HG02981 (cell line): ENCODE results near the gene PSKH1.
A peak's percentile ranks its signal among the peaks of the same experiment; 100 is the strongest.
"Not testable (repeated sequence)": the region's sequence is repeated elsewhere in the genome, so short reads cannot be mapped to it uniquely, and the experiment has no call there.

Experiments
- ATAC-seq: cut with Tn5 transposase; IDR thresholded peaks from one replicate; pipeline ENCODE4 v1.9.1; 2021; ENCODE audit warnings: mild to moderate bottlenecking, moderate library complexity; ENCODE audit not compliant: unreplicated experiment

Gene PSKH1

DNA sequence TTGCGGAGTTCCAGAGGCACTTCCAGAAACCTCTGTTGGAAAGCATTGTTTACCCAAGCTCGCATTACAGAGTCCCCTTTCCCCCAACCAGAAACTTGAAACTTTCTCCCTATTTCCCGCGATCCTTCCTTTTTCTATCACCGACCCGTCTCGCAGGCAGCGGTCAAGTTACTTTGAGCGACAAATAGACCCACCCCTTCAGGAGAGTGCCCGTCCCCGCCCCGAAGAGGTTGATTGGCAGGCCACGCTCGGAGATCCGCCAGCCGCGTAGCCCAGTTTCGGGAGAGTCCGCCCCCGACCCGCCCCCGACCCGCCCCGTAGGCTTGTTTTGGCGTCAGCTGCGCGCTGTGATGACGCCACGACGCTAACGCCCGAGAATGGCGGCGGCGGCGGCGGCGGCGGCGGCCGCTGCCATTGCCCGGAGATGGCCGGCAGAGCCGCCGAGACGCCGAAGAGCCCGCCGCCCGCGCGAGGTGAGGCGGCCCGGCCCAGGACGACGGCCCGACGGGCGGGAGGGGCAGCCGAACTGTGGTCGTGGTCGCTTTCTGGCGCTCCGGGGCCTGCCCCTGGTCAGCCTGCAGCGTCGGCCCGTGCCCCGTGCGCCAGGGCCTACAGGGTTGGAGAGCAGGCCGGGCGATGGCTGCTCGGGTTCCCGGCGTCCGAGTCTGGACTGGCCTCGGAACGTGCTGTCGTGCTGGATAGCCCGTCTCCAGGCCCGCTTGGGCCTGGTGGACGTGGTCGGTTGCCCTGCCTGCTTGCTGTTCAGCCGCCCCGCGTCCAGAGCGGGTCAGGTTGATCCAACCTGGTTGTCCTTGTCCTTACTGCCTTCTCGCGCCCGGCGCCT lies at the start of gene PSKH1:
PSKH1 (plus strand) TSS at position 356 of the 844 bp plus-strand sequence. CDS start 15,496 bp downstream, outside the sequence.
- ATAC-seq = peak; percentile 93

DNA sequence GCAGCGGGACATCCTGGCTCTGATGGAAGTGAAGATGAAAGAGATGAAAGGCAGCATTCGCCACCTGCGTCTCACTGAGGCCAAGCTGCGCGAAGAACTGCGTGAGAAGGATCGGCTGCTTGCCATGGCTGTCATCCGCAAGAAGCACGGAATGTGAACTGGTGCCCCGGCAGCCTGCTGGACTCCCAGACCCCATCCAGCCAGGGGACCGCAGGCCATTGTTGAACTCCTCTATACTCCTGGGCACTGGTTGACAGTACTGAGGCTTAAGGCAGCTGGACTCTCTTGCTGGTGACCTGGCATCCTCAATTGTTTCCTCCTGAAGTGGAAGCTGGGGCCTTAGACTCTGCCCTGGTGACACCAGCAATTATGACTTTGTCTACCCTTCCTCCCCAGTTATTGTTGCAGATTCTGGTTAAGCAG lies 49.7 kb upstream of the PSKH1 start:
- ATAC-seq = no peak

DNA sequence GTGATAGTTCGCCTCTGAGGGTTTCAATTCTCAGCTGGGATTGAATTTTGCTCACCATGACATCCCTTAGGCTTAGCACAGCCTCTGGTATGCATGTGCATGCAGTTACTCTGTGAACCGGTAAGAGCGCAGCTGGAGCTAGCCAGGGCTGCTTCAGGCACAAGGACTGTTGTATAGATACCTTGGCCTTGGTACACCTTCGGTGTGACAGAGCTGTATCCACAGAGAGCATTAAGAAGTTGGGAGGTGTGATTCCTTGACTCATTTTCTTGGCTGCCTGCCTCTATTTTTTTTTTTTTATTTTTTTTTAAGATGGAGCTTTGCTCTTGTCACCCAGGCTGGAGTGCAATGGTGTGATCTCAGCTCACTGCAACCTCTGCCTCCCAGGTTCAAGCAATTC lies 48.6 kb upstream of the PSKH1 start:
- no peak for ATAC-seq

DNA sequence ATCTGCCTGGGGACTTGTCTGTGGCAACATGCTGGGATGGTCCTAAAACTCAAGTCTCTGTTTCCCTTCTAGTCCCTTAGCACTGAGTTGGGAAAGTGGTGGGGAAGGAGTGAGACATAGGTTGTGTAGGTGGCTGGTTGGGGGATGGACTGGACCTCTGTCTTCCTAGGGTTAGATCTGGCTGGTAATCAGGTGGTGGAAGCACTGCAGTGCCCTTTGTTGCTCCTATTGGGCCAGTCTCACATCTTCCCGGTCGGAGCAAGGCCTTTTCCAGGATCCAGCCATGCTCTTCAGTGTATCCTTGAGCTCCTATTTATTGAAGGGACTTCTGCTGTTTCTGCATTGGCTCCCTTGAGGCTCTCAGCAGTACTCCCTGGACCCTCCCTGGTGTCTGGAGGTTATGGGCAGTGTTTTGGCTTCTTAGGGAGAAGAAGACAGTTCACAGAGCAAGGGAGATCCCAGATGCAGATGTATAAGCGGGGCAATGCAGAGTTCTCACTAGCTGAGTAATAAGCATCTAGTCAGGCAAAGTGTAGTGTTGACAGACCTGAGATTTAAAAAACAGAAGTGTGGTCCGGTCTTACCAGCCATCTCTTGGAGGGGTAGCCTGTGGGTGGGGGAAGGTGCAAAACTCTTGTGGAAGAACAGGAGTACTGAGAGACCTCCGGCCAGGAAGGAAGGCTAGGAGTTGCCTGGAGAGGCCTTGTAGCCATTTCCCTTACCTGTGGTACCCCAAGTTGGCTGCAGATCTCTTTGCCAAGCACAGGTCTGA lies 47.6 kb upstream of the PSKH1 start:
- ATAC-seq = no peak

DNA sequence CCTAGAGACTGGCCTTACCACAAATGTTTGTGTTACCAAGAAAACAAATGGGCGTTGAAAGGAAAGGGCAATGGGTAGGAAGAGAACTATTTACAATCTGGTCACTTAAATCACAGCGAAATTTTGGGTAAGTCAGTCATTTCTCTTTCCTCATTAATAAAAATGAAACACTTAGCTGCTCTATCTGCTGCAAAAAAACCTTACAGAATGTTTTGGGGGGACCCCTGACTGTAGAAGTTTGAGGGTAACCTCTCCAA lies 47.1 kb upstream of the PSKH1 start:
- no peak for ATAC-seq

DNA sequence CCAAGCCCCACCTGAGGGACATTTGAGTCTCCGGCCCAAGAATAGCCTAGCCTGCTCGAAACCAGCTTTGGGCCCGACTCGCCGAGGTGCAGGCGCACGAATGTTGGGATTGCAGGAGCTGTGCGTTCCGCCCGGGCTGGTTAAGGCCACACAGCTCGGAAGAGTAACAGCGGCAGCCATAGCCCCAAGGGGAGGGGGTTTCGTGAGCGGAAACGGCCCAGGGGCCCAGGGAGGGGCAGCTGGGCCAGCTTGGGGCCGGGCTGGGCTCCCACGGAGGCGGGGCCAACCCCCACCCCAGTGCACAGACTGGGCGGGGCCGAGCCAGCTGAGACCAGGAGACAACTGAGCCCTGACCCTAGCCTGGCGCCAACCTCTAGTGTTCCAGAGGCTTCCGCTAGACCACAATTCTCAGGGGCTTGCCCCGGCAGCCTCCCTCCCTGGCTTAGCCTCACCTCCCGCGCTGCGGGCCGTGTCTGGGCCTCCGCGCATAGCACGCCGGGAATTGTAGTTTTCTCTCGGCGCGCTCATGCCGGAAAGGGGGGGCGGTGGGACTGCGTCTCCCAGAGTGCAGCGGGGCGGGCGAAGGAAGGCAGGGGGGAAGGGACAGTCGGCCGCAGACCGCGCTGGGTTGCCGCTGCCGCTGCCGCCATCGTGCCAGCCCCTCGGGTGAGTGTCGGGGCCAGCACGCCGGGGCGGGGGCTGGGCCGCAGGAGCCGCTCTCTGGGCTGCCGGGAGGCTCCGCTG lies 46.6 kb upstream of the PSKH1 start, which contains the start of gene NUTF2:
NUTF2 (plus strand) TSS at position 614 of the 744 bp plus-strand sequence. CDS start 18,198 bp downstream, outside the sequence.
- ATAC-seq = peak; percentile 55

DNA sequence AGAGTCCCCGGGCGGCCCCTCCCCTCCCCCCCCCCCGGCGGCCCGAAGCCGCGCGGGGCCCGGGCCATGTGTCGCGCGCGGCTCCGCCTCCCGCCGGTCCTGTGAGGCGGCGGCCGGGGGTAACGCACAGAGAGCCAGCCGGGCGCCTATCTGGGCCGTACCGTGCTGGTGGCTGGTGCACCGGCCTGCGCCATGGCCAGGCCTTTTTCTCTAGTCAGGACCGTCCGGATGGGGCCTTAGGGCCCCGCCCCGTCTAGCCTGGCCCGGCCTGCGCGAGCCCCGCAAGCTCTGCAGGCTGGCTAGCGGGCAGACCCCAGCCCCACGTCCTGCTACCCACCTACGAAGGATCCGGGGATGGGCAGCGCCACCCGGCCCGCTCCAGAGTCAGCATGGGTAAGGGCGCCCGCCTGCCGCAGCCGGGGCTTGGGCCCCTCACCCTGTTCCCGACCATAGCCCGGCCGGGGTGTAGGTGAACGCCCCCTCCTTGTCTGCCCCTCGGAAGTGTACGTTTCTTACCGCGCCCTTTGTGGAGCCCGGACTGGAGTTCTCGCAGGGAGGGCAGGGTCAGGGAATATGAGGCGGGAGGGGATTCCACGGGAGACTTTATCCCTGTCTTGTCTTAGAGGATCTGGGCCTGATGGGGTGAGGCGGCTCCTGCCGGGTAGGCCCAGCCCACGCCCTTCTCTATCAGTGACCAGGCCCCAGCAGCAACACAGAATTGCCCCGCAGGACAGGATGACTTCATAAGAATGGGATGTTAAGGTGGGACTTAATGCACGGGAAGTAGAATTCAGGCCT lies 45.8 kb upstream of the PSKH1 start, which contains the start of gene CENPT:
CENPT (minus strand) TSS at position 630 of the 798 bp plus-strand sequence. CDS start 13,834 bp downstream, outside the sequence.
- peak; percentile 32 for ATAC-seq

DNA sequence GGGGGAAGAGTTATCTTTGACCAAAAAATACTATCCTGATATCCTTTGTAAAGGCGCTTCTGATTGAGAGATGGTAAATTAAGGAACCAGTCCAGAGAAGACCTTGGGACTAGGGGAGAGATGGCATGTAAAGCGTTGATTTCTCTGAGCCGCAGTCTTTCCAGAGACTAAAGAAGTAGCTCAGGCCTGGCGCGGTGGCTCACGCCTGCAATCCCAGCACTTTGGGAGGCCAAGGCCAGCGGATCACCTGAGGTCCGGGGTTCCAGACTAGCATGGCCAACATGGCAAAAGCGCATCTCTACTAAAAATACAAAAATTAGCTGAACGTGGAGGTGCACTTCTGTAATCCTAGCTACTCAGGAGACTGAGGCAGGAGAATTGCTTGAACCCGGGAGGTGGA lies 44.9 kb upstream of the PSKH1 start:
- no peak for ATAC-seq

DNA sequence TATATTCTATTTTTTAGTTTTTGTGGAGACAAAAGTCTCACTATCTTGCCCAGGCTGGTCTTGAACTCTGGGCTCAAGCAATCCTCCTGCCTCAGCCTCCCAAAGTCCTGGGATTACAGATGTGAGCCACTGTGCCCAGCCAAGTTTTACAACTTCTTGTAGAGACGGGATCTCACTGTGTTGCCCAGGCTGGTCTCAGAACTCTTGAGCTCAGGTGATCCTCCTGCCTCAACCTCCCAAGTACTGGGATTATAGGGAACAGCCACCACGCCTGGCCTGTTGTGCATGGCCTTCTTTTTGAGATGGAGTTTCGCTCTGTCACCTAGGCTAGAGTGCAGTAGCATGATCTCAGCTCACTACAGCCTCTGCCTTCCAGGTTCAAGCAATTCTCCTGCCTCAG lies 39.4 kb upstream of the PSKH1 start:
- no peak for ATAC-seq

DNA sequence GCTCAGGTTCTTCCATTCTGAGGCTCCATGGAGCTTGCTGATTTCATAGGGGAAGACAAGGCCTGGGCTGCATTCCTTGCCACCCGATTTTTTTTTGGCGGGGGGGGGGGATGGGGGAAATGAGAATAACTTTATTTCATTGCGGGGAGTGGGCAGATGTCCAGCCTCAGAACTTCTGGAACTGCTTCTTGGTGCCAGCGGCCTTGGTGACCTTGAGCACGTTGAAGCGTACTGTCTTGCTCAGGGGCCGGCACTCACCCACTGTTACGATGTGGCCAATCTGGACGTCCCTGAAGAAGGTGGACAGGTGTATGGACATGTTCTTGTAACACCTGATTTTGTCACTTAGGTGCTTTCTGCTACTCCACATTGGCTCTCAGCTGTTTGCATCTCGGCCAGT lies 37.3 kb upstream of the PSKH1 start:
- ATAC-seq = no peak

DNA sequence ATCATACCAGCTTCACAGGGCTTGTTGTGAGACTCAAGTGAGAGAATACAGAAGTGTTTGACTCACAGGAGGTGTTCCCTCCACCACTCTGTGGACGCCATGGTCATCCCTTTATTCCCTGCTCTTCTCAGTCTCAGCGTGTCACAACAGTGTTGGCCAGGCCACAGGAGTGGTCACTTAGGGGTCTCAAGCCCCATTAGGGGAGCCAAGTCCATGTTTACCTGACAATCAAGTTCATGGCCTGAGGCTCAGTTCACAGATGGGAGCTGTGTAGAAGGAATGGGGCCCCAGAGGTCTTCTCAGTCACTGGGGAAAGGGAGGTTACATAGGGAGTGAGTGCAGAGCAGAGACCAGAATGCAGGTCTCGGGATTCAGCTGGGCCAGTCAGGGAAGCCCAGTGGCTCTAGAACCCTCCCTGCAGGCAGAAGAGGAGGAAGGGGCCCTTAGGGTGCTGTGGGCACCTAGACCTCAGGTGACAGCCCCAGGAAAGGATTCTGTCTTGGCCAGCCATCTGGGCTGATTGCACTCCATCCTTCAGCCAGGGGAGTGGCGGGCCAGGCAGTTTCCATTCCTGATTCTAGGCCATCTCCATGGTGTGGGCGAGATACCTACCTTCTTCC lies 36.0 kb upstream of the PSKH1 start:
- ATAC-seq = no peak

DNA sequence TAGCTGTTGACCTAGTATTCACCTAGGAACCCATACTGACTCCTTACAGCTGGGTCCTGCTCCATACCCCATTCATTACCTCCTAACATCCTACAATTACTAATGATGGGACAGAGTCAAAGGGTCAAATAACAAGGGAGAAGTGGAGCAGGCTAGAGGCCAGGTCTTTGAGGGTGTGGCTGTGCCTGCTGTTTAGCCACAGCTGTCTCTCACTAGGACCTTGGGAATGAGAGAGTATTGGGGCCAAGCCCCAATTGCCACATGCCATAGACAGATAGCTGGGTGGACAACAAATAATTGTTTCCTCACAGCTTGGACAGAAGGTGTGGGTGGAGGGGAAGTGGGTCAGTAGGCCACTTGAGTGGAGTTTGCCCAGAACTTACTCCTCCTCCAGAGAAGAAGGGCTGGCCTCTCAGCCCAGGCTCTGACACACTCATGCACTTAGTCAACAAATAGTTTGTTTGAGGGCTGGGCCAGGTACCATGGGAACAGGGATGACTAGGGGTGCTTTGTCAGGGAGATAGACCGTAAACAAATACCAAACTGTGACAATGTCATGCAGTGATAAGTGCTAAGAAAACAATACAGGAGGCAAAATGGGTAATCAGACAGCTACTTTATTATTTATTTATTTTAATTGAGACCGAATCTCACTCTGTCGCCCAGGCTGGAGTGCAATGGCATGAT lies 35.4 kb upstream of the PSKH1 start:
- no peak for ATAC-seq

DNA sequence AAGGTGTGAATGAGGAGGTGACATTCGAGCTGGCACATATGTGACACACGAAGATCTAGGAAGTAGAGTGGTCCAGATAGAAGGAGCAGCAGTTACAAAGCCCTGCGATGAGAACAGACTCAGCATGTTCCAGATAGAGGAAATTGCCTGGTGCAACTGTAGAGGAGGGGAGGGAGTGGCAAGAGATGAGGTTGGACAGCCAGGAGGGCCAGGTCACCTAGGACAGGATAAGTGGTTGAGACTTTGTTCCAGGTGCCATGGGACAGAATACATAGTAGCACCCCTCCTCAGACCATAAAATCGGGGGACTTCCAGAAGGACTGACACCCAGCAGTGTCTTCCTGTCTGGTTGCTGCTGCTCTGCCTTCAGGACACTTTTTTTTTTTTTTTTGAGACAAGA lies 34.6 kb upstream of the PSKH1 start:
- ATAC-seq = no peak

DNA sequence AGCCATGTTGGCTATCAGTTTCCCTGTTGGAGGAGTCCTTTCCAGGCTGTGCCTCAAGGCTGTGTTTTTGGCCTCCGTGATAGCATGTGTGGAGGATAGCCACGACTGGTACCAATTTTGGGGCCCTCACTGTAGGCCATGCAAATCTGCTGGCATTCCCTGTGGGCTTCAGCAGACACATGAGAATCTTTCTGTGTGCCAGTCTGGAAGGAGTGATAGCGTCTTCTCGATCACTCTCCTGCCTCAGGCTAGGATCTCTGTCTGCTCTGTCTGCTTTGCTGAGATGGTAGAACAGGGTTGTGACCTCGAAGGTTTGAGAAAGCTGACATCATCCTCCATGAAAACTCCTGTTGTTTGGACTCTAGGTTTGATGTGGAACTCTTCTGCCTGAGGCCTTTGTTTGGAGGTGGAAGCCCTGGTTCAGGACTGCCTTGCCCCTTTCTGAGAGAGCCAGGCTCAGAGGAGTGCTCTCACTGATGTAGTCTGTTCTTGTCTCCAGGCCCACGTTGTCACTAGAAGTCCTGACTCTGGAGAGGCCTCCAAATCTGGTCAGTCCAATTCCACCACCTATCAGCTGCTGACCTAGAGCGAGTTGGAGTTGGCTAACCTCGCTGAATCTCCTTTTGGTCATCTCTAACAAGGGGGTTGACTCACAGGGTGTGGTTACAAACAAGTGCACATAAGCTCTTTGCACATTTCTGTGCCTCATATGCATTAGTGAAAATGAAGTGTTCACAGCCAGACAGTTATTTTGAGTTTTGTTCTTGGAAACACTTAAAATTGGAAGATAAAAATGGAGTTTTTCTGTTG lies 32.3 kb upstream of the PSKH1 start:
- ATAC-seq = no peak

DNA sequence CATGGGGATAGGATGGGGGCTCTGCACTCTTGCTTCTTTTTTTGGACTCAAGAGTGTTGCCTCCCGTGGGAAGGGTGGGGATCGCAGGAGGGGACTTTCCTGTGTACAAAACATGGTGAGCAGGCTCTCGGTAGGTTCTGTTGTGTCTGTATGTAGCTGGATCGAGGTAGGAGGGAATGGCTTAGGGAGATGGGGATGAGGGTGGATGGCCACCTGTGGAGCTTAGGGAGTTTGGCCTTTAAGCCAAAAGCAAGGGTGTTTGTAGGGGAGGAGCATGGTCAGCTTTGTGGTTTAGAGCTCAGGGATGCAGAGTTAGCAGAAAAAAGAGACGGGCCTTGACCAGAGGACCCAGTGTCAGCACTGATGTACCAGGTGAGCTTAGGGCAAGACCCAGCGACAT lies 31.2 kb upstream of the PSKH1 start:
- ATAC-seq = no peak

DNA sequence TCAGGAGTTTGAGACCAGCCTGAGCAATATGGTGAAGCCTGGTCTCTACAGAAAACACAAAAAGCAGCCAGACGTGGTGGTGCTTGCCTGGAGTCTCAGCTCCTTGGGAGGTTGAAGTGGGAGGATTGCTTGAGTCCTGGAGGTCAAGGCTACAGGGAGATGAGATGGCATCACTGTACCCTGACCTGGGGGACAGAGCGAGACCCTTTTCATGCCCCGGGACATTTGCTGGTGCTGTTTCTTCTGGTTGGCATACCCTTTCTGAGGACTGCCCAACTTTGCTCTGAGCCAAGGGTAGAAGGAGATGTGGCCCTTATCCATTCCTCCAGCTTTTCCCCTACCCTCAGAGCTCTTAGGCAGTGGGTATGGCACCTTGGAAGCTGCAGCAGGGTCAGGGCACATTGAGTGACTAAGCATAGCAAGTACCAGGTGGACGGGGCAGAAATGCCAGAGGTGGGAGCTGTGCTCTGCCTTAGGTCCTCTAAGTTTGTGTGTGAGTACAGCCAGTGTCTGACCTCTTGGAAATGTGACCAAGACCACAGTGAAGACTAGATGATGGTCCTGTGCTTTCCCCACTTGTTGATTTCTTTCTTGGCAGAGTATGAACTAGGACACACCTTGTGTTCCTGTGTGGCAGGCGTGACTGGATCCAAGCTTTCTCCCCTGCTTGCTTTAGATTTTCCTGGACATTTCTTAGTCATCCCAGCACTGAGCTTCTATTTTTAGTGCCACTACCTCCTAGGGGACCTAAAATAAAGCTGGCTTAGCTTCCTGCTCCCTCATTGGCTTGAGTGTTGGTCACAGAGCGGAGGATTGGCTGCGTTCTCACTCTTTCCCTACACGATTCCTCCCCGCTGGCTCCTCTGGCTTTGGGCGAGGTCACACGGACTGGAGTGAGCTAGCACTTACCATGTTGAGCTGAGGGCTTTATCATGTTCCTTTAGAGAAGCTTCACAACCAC lies 30.2 kb upstream of the PSKH1 start:
- no peak for ATAC-seq

DNA sequence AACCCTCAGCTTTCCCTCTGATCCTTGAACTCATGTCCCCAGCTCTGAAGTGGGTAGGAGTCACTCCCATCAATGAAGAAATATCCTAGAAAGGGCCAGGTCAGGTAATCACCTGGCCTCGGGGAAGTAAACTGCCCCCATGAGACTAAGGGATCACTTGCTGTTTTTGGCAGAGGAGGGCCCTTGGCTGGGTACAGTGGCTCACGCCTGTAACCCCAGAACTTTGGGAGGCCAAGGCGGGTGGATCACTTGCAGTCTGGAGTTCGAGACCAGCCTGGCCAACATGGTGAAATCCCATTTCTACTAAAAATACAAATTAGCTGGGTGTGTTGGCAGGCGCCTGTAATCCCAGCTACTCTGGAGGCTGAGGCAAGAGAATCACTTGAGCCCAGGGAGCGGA lies 29.0 kb upstream of the PSKH1 start:
- ATAC-seq = not testable (repeated sequence)

DNA sequence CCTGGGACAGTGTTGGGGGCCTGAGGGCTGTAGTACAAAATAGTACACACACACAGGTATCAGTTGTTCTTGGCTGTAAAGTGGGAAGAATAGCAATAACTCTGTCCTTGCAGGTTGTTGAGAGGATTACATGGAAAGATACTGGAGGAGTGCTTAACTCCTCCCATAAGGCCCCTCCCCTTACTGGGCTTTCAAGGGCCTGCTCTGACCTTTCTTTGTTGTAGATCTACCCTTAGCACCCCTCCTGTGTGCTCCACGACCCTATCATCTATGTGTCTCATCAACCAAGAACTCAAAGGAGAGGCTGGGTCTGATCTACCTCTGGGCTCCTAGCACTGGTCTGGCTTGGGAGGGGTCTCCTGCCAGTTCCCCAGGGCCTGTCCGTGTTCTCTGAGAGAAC lies 28.5 kb upstream of the PSKH1 start:
- ATAC-seq = no peak
